ENCODE measurements around the gene REX1BD.

DNA sequence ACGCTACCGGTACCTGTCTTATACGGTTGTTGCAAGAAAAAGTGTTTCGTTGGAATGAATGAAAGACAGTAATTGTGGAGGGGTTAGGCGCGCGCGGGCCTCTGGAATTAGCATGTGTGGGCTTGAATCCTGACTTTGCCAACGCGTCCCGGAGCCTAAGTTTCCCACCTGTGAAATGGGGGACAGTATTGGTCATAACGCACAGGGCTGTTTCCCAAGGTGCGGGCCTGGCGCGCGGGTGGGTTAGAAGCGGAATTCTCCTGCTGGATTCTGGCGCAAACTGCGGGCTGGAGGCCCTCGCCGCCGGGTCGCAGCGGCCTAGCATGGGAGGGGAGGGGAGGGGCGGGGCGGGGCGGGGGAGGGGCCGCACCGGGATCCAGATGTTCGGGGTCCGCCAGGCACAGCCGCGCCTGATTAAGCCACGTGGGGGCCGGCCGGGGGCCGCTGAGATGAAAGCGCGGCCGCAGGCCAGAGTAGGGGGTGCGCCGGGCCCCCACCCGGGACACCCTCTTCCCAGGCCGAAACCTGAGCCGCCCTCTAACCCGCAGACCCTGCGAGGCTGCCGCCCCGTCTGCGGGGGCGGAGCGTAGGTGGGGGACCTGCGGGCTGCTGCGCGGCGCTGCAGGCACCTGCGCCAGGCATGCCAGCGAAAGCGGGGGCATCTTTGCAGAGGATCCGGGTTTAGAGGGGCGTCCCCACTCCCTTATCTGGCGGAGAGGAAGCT is 22.9 kb downstream of the REX1BD start:
- TF ChIP-seq POLR2A (IDR thresholded peaks at IDR 0.05; ENCODE audit: low read depth, low read length) (no peak), MYC (IDR thresholded peaks at IDR 0.05; ENCODE audit: low read depth, low read length) (no peak), GATA2 (IDR thresholded peaks at IDR 0.05; ENCODE audit: insufficient read depth, insufficient read length, low read depth, low read length) (no peak), MAX (IDR thresholded peaks at IDR 0.05; ENCODE audit: insufficient read depth, insufficient read length) (no peak), EZH2 (IDR thresholded peaks at IDR 0.05; ENCODE audit: borderline replicate concordance, low read depth, low read length, severe bottlenecking) (peak; percentile 43), FOS (IDR thresholded peaks at IDR 0.05; ENCODE audit: borderline replicate concordance, insufficient read depth, low read length) (no peak), POLR2AphosphoS5 (IDR thresholded peaks at IDR 0.05; ENCODE audit: insufficient read depth, low read depth, low read length) (no peak)
- TF ChIP-seq, protein P1, sequence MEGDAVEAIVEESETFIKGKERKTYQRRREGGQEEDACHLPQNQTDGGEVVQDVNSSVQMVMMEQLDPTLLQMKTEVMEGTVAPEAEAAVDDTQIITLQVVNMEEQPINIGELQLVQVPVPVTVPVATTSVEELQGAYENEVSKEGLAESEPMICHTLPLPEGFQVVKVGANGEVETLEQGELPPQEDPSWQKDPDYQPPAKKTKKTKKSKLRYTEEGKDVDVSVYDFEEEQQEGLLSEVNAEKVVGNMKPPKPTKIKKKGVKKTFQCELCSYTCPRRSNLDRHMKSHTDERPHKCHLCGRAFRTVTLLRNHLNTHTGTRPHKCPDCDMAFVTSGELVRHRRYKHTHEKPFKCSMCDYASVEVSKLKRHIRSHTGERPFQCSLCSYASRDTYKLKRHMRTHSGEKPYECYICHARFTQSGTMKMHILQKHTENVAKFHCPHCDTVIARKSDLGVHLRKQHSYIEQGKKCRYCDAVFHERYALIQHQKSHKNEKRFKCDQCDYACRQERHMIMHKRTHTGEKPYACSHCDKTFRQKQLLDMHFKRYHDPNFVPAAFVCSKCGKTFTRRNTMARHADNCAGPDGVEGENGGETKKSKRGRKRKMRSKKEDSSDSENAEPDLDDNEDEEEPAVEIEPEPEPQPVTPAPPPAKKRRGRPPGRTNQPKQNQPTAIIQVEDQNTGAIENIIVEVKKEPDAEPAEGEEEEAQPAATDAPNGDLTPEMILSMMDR (IDR thresholded peaks at IDR 0.05; ENCODE audit: extremely low read depth in 1 of 2, insufficient read depth in 1 of 2, low read depth in 1 of 2, low read length in 2 of 2) = no peak
